Prostate gland (tissue), 2 donors: Measurements from ENCODE around the gene MOB3A. TPM values are rescaled to one million over a fixed set of nuclear protein-coding genes. Genes with fewer than 3 reads are reported as not detected.

Experiments
- DNase-seq: peaks from one replicate; pipeline ENCODE4 v3.0.0-alpha.2; 2019; ENCODE audit warnings: low spot score
- H3K27ac ChIP-seq, 2 donors: fragments of 200-600 bp; sonication (generic); 2 replicates each; pipeline ENCODE4 v1.5.1; 2017 to 2019
- H3K27me3 ChIP-seq: fragments of 200-600 bp; sonication (generic); replicated peaks from 2 replicates; pipeline ENCODE4 v1.5.1; 2019; ENCODE audit not compliant: insufficient read depth
- H3K36me3 ChIP-seq, 2 donors: fragments of 200-600 bp; sonication (generic); 1 replicate in 1 of 2; 2 replicates in 1 of 2; pipeline versions ENCODE4 v1.5.1 to v1.8.1; 2017 to 2019
- H3K4me1 ChIP-seq: fragments of 200-600 bp; sonication (generic); replicated peaks from 2 replicates; pipeline ENCODE4 v1.5.1; 2019
- H3K4me3 ChIP-seq, 2 donors: fragments of 200-600 bp; sonication (generic); 2 replicates each; pipeline ENCODE4 v1.5.1; 2017 to 2019
- H3K9me3 ChIP-seq: fragments of 200-600 bp; sonication (generic); 2 replicates; pipeline ENCODE4 v1.5.1; 2017
- POLR2A ChIP-seq: fragments of 450-650 bp; IDR thresholded peaks from one replicate; pipeline ENCODE4 v1.6.1; 2016; ENCODE audit warnings: antibody characterized with exemption, mild to moderate bottlenecking
- POLR2AphosphoS5 ChIP-seq: sonication (generic); formaldehyde crosslinking; IDR thresholded peaks from one replicate; pipeline ENCODE4 v1.6.1; 2017; ENCODE audit warnings: antibody characterized with exemption
- WGBS: methylation state at CpG from one replicate; pipeline ENCODE4 v1.1.5; 2018; 5-methylcytosine and 5-hydroxymethylcytosine counted together
- intact Hi-C: fragments of 100-400 bp; cut with DNase I; formaldehyde crosslinking; loops from one replicate; pipeline ENCODE4 v1.14.2; 2022
- total RNA-seq, 2 donors: library from RNA; depleted of rRNA; stranded (reverse); fragments of >200 nt; gene quantifications; one replicate each; pipeline ENCODE4 v1.1.0, GENCODE V29; 2016
- TF ChIP-seq, protein P1 (sequence below), 4 experiments: fragments of 200-600 bp in 2 of 4; fragments of 450-650 bp in 2 of 4; sonication (generic) in 2 of 4; IDR thresholded peaks; 1 replicate in 3 of 4; 2 replicates in 1 of 4; pipeline ENCODE4 v1.5.1; 2016 to 2019; ENCODE audit warnings: antibody characterized with exemption in 4 of 4, mild to moderate bottlenecking in 2 of 4, moderate library complexity in 2 of 4

Gene MOB3A
- total RNA-seq, 2 donors from 2014 or later, result 40.1 to 43.5 TPM

- H3K9me3 ChIP-seq, result no peaks in the 10 kb centered on the region
- H3K4me1 ChIP-seq, result no peaks in the 10 kb centered on the region
- H3K27ac ChIP-seq, result no peak overlapping the region
- peaks cover 26 to 87% of the 10 kb centered on the region in 2 donors for H3K36me3 ChIP-seq
- intact Hi-C loops, result no loop called here
- no peak overlapping the region for H3K4me3 ChIP-seq
- no peak for TF ChIP-seq POLR2AphosphoS5
- TF ChIP-seq POLR2A, result no peak
- TF ChIP-seq, protein P1, sequence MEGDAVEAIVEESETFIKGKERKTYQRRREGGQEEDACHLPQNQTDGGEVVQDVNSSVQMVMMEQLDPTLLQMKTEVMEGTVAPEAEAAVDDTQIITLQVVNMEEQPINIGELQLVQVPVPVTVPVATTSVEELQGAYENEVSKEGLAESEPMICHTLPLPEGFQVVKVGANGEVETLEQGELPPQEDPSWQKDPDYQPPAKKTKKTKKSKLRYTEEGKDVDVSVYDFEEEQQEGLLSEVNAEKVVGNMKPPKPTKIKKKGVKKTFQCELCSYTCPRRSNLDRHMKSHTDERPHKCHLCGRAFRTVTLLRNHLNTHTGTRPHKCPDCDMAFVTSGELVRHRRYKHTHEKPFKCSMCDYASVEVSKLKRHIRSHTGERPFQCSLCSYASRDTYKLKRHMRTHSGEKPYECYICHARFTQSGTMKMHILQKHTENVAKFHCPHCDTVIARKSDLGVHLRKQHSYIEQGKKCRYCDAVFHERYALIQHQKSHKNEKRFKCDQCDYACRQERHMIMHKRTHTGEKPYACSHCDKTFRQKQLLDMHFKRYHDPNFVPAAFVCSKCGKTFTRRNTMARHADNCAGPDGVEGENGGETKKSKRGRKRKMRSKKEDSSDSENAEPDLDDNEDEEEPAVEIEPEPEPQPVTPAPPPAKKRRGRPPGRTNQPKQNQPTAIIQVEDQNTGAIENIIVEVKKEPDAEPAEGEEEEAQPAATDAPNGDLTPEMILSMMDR (IDR thresholded peaks at IDR 0.05), result no peak
- H3K27me3 ChIP-seq, result no peaks in the 10 kb centered on the region
- DNase-seq, result no peak
- WGBS, result 87% methylated on average over 22 of the region's 25 CpGs
Measured at GRCh38 chr19:2115324-2115723, 19.2 kb upstream of the MOB3A start.

DNA sequence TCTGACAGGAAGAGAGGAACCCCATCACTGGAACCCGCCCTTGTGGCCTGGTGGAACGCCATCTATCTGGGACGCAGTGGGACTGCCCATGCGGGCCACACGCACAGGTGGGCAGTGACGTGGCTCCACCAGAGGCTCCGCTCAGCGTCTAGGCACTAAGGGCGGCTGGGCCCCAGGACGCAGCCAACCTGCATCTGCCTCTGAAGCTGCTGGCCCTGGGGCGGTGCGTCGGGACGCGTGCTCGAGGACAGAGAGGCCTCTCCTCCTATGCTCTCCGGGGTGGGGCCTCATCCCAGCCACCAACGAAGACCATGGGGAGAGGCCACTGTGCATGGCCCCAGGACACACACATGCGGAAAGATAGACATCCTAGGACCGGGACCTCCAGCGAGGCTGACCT is 18.7 kb upstream of the MOB3A start:
- TF ChIP-seq POLR2A (no peak), POLR2AphosphoS5 (no peak)
- TF ChIP-seq, protein P1 (IDR thresholded peaks at IDR 0.05), result no peak
- intact Hi-C loops, result no loop called here
- 95% methylated on average over 19 of the region's 21 CpGs for WGBS

DNA sequence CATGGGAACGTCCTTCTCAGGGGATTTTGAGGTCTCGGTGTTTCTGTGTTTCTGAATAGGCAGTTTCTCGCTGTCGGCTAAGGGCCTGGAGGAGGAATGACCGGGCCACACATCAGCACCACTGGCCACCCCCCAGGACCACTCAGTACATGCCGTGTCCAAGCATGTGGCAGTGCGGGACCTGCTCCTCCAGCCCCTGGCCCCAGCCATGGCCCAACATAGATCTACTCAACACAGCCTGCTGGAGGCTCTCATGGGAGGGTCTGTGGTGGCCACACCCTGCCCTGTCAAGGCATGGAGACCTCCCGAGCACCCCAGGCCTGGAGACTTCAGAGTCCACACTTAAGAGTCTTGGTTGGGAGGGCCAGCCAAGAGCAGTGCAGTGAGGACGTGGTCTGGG is 18.1 kb upstream of the MOB3A start:
- no peaks in the 10 kb centered on the region for H3K9me3 ChIP-seq
- H3K4me1 ChIP-seq, result no peaks in the 10 kb centered on the region
- no peak for DNase-seq
- no peaks in the 10 kb centered on the region for H3K27me3 ChIP-seq
- H3K36me3 ChIP-seq, result peaks cover 33 to 86% of the 10 kb centered on the region in 2 donors
- intact Hi-C loops, result no loop called here
- 90% methylated on average over 7 of the region's 9 CpGs for WGBS
- H3K4me3 ChIP-seq, result no peak overlapping the region
- TF ChIP-seq POLR2A, result no peak
- TF ChIP-seq, protein P1 (IDR thresholded peaks at IDR 0.05), result no peak
- TF ChIP-seq POLR2AphosphoS5, result no peak
- H3K27ac ChIP-seq, result no peak overlapping the region

More for the DNA sequence above, 18.7 kb upstream of the MOB3A start:
- Histone ChIP-seq H3K9me3 (no peaks in the 10 kb centered on the region), H3K27me3 (no peaks in the 10 kb centered on the region), H3K36me3 (peaks cover 27 to 87% of the 10 kb centered on the region in 2 donors), H3K4me3 (no peak overlapping the region), H3K27ac (no peak overlapping the region), H3K4me1 (no peaks in the 10 kb centered on the region)
- DNase-seq, result no peak

DNA sequence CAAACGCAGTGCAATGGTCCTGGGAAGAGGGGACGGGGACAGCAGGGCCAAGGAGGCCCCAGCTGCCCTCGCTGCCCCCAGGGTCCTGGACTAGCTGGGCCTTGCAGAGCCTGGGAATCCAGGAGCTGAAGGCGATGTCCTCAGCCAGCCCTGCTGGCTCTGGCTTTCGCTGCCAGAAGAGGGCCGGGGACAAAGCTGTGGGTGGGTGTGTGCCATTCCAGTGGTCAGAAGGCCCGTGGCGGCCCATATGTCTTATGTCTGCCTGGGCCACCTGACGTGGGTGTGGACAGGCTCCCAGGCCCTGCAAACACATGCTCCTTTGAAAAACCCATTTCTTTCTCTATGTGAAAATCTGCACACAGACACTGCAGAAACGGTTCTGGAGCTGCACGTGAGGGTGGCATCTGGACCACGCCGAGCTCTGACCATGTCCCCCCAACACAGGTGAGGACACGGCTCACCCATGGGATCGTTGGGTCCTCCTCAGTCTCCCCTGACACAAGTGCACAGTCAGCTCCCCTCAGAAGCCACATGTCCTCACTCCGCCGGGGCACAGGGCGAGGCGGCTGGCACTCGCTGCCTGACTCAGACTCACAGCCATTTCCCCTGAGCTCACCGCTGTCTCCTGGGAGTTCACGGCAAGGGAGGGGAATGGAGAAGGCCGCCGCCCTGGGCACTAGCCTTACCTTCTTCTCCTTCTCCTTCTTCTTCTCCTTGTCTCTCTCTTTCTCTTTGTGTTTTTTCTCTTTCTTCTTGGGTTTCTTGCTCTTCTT is 17.5 kb upstream of the MOB3A start:
- no peak overlapping the region for H3K4me3 ChIP-seq
- intact Hi-C loops, result no loop called here
- H3K36me3 ChIP-seq, result peaks cover 37 to 88% of the 10 kb centered on the region in 2 donors
- no peak overlapping the region for H3K27ac ChIP-seq
- H3K27me3 ChIP-seq, result no peaks in the 10 kb centered on the region
- H3K4me1 ChIP-seq, result no peaks in the 10 kb centered on the region
- TF ChIP-seq, protein P1 (IDR thresholded peaks at IDR 0.05), result no peak
- TF ChIP-seq POLR2AphosphoS5, result no peak
- TF ChIP-seq POLR2A, result no peak
- 90% methylated on average over 24 of the region's 24 CpGs for WGBS
- no peaks in the 10 kb centered on the region for H3K9me3 ChIP-seq
- DNase-seq, result no peak
